ENCODE data around the gene PPP2CA.
"Not testable (repeated sequence)": the region's sequence is repeated elsewhere in the genome, so short reads cannot be mapped to it uniquely, and the experiment has no call there.

PPP2CA gene

DNA sequence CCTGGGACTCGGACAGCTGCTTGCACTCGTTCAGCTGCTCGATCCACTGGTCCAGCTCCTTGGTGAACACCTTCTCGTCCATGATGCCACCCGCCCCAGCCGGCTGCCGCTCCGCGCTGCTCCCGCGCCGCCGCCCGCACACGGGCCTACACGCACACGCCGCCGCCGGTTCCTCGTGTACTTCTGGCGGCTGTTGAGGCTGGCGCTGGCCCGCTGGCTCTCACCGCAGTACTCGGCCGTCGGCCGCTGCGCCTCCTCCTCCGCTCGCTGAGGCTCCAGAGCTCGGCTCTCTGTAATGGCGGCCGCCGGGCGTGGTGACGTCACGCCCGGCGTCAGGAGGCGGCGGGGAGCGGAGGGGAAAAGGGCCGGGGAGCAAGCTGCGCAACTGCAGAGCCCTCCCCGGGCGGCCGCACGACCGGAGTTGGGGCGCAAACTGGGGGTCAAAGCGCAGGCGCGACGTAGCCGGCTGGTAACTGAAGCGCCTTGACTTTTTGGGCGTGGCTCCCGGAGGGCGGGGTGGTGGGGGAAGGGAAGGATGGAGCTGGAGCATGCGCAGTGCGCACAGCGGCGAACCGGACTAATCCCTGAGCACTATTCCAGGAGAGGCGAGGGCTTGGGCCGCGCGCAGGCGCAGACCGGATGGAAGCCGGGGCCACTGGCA, at the start of gene PPP2CA:
TSS of gene PPP2CA (minus strand) at position 294 of the 661 bp plus-strand sequence. CDS start at position 82, 212 bp downstream.
- peak; percentile 88 for DNase-seq

DNA sequence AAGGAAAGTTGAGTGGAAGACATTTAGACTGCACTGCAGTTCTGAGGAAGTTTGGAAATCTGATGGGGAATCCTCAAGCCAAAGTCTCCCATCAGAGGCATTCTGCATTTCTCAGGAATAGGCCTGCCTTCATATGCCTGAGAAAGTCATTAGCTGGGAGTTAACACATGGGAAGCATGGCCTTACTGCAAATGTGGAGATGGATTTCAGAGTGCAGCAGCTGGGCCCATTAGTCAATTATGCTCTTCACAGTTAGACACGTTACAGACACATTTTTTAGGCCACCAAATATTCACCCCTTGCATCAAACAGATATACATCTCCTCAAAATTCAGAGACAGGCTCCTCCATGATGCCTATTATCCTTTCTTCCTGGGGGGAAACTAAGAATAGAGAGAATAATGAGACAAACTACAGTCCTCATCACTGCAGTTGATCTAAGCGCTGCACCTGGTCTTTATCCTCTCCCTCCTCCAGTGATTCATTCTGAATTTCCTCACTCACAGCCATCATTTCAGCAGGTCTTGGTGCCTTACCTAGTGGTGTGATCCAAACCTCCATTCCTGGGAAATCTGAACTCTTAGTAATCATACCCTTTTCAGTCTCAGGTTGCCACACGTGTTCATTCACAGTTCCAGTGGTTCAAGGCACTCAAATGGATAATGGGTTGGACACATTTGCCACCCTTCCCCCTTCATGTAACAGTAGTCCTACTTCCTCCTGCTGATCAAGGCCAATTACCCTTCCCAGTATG, 47.9 kb upstream of the PPP2CA start:
- DNase-seq = no peak

DNA sequence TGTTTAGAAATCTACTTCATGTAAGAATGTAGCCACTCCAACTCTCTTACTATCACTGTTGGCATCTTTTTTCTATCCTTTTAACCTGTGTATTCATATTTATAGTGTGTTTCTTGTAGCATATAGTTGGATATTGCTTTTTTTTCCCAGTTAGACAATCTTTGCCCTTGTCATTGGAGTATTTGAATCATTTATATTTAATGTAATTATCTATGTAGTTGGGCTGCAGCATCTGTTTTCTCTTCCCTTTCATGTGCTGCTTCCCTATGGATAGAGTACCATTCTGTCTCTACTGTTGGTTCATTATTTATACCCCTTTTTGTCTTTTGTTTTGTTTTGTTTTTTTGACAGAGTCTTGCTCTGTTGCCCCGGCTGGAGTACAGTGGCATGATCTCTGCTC, 45.2 kb upstream of the PPP2CA start:
- no peak for DNase-seq

DNA sequence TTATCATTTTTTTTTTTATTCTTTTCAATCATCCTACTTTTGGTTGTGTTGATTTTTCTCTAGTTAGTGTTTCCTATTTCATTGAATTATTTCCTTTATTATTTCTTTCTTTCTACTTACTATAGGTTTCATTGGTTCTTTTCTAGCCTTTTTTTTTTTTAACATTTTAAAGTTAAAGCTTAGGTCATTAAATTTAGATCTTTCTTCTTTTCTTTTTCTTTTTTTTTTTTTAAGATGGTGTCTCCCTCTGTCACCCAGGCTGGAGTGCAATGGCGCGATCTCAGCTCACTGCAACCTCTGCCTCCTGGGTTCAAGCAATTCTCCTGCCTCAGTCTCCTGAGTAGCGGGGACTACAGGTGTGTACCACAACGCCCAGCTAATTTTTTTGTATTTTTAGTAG, 43.0 kb upstream of the PPP2CA start:
- DNase-seq = no peak

DNA sequence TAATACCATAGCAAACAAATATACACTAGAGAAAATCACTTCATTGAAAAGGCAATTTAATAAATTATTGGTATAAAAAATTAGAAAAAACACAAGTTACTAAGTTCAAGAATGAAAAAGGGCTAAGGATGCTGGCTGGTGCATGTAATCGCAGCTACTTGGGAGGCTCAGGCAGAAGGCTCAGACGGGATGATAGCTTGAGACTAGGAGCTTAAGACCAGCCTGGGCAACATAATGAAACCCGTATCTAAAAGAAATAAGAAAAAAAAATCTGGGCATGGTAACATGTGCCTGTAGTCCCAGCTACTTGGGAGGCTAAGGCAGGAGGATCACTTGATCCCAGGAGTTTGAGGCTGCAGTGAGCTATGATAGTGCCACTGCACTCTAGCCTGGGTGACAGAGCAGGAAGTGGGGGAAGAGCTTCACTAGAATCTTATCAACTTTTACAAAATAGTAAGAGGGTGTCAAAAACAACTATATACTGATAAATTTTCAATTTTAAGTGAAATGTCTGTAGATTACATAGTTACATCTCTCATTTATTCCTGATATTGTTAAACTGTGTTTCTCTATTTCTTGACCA, 42.2 kb upstream of the PPP2CA start:
- DNase-seq = no peak

DNA sequence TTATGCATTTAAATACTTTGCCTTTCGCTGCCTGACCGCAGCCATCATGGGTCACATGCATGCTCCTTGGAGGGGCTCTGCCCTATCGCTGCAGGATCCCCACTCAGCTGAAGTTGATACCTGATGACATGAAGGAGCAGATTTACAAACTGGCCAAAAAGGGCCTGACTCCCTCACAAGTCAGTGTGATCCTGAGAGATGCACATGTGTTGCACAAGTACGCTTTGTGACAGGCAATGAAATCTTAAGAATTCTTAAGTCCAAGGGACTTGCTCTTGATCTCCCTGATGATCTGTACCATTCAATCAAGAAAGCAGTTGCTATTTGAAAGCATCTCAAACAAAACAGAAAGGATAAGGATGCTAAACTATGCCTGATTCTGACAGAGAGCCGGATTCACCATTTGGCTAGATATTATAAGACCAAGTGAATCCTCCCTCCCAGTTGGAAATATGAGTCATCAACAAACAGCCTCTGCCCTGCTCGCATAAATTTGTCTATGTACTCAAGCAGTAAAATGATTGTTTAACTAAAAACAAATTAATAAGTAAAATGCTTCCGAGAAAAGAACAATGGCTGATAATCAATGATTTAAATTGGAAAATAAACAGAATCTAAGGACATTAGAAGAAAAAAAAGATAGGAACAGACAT, 41.6 kb upstream of the PPP2CA start:
- DNase-seq = no peak

DNA sequence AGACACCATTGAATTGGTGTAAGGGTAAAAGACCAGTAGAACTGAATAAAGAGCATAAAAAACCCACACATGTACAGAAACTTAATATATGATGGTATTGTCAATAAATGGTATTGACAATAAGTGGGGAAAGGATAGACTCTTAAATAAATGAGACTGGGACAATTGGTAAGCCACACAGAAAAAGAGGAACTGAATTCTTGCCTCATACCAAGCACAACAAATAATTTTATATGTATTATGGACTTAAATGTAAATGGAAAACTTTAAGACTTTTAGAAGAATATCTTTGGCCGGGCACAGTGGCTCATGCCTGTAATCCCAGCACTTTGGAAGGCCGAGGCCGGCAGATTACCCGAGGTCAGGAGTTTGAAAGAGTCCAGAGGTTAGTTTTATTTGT, 37.9 kb upstream of the PPP2CA start:
- DNase-seq = no peak

DNA sequence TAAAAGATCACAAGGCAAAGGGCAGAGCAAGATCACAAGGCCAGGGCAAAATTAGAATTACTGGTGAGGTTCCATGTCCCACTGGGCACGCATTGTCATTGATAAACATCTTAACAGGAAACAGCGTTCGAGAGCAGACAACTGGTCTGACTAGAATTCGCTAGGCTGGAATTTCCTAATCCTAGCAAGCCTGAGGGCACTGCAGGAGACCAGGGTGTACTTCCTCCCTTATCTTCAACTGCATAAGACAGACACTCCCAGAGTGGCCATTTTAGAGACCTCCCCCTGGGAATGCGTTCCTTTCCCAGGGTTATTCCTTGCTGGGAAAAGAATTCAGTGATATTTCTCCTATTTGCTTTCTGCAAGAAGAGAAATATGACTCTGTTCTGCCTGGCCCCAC, 36.8 kb upstream of the PPP2CA start:
- DNase-seq = not testable (repeated sequence)

DNA sequence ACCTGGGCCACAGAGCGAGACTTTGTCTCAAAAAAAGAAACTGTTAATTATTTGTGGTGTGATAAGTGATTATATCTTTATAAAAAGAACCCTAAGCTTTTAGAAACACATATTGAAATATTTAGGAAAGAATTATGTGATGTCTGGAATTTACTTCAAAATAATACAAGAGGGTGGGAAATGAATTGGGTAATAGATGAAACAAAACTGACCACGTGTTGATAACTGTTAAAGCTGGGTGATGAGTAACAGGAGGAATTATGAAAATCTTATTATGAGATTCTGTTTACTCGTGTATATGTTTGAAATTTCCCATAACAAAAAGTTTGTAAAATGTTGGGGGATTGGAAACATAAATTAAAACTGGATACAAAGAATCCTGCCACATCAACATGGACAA, 33.0 kb upstream of the PPP2CA start:
- DNase-seq = no peak

DNA sequence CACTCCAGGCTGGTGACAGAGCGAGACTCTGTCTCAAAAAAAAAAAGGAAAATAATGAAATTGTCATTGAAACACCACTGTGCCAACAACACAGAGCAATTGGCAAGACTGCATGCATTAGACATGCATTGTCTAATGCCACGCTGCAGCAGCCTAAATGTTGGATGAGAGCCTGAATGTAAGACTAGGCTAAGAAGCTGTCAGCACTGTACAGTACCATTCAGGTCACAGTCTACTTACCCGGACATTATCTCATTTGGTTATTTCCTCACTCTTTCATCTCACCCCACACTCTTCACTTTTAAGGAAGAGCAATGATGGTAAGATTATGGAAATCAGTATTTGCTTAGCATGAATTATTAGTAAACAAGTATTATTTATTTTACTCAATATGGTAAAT, 31.3 kb upstream of the PPP2CA start:
- no peak for DNase-seq

DNA sequence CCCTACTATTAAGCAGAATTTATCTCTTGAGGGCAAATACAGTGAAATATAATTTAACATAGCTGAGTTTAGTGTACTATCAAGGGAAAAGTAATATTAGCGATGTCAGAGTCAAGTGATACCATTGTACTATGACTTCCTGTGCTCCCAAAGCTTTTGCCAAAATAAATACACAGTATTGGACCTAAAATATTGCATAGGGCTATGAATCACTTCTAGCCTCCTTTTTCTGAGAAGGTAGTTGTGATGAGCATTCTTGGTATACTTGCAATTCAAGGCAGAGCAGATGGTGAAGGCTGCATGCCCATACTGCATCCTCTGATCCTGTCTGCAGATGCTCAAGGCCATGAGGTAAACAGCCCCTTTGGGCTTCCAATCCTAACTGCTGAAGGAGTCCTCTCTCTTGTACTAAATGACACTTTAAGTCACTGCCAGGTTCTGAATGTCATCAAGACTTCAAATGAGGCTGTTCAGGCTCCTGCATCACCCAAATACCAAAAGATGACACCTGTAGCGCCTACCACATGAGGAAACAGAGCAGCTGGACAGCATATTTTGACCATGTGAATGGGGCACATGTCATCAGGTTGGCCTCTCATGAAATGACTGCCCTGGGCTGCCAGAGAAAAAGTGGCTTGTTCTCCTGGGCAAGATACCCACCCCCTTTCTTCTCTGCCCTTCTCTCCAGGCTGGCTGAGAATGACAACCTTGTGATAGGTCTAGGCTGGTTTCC, 29.7 kb upstream of the PPP2CA start:
- no peak for DNase-seq

DNA sequence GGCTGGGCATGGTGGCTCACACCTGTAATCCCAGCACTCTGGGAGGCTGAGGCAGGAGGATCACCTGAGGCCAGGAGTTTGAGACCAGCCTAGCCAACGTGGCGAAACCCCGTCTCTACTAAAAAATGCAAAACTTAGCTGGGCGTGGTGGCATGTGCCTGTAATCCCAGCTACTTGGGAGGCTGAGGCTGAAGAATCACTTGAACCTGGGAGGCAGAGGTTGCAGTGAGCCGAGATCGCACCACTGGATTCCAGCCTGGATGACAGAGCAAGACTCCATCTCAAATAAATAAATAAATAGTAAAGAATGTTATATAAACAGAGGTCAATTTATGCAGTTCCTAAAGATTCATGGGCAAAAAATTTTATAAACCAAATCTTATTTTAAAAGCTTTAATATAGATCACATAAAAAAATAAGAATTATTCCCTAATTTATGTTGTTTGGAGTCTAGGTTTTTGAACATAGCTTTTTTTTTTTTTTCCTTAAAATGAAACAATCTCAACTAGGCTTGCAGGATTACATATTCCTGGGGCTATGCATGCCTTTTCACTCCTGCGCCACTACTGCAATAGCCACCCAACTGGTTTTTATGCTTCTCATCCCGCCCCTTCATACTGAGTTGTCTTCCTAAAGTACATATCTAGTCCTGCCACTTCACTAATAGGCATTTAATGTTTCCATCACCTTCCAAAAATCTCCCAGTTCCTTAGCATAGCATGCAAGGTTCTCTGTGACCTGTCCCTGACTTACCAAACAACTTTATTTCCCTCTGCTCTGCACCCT, 27.7 kb upstream of the PPP2CA start:
- not testable (repeated sequence) for DNase-seq

DNA sequence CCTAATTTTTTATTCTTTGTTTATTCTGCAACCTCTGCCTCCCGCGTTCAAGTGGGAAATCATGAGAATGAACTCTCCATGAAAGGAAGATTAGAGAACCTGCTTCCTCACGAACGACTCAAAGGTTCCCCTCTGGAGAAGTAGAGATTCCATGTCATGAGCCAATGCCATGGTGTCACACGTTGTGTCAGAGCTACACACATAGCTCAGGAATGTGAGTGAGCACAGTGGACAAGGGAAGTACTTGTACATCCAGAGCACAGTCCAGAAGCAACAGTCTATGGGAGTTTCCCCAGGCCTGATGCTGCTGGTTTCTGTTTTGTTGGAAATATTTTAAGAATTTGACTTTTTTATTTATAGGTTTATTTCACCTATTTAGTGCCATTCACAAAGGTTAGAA, 26.8 kb upstream of the PPP2CA start:
- DNase-seq = no peak

DNA sequence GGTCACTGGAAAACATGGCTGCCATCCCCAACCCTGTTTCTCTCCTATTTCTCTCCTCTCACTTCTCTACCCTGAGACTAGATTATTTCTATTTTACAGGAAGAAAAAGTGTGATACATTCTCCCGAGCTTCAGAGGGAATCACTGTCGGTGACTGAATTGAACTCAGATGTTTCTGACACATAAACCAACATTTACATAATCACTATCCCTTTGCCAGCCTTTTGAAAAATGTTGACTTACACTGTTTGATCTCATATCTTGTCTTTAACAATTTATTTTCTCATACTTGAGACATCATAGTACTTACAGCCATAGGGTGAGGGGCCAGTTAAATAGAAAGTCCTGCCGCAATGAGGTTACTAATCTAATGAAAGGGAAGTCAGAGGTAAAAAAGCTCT, 25.1 kb upstream of the PPP2CA start:
- no peak for DNase-seq

DNA sequence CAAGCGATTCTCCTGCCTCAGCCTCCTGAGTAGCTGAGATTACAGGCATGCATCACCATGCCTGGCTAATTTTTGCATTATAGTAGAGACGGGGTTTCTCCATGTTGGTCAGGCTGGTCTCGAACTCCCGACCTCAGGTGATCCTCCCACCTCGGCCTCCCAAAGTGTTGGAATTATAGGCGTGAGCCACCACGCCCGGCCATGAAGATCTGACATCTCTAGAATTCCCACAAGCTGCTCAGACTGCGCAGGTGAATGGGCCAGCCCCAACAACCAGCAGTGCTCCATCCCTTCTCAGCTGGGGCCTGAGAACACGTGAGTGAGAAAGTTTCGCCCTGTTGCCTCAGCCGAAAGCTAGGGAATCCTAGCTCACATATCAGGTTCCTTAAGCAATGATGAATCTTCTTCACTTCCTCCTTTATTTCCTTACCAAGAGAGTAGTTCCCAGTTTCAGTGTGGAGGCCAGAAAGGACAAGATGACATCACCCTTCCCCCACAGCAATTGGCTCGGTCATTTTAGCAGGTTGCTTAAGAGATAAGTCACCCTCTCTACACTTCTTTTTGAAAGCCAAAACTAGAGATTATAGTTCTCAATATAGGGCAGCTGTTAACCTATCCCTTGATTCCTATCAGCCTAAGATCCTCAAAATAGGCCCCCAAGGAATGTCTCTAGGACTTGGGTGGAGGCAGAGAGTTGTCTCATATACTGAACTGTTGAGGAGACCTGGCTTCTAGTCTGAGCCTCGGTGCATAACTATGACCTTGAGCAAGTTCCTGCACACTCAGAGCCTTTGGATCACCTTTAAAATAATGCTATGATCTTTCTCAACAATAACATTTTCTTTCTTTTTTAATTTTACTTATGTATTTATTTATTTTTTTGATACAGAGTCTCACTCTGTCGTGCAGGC, 23.9 kb upstream of the PPP2CA start:
- no peak for DNase-seq

DNA sequence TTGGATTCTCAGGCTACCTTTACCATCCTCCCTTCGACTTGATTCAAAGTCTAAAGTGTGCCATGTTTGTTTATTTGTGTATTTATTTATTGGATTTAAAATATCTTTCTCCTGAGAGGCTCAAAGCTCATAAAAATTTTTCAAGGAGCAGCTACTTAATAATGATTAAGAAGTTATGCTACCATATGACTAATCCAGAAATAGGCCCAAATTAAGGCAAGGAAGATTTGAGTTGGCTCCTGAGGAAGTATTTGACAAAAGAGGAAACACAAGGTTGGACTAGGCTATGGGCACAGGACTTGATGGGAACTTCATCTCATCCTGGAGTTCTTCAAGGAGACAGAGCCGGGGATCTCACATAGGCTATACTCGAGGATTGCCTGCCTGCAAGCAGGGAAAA, 22.4 kb upstream of the PPP2CA start:
- DNase-seq = no peak

DNA sequence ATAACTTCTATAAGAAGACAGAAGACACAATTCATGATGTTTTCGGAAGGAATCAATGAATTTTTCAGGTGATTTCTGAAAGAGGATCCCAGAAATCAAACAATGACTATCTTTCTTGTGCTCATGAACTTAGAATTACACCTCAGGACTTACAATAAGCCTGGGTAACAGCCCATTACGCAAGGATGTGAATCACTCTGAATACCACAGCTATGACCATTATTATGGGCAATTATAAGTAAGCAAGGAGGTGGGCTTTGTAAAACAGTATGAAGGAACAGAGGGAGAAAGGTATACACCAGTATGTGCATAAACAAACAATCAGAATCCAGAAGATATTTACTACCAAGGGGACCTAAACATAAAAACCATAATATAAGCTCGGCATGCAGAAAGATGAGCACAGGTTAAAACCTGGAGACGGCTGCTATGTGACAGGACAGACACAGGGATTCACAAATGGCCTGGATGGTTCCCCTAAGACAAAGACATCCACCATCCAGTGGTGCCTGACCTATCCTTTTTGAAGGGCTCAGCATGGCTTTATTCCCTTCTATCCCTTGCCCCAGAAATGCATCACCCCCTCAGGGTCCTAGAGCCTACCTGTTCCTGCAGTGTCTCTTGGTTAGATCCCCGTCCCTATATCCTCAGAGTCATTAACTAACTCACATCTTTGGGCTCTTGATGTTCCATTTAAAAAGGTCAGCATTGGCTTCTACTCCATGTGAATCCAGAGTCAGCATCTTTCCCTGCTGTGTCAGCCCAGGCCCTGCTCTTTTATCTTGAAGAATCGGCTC, 21.8 kb upstream of the PPP2CA start:
- DNase-seq = no peak

DNA sequence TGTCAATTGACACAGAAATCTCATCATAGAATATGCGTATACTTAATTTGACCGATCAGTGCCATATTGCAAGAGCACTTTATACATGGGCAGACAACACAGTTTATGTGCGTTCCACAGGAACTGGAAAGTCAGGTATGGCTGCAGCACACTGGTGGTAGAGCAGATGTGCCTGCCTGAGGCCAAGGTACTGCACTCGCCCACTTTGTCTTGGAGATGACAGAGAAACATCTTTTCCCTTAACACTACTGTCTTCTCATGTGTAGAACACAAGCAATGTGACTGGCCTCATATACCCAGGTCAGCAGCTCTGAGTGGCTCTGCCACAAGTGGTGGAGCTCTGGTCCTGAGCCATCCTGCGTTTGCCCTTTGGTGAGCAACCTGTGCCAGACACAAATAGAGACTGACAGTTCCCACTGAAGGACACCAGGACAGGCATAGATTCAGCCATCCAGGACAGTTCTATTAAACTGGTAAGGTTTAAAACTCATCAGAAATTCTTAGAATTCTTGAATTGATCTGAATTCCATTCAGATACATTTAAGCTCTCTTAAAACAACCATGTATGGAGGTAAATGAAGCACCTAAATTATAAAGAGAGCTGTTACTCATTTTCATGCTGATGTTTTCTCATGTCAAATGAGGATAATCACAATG, 21.0 kb upstream of the PPP2CA start:
- DNase-seq = no peak

DNA sequence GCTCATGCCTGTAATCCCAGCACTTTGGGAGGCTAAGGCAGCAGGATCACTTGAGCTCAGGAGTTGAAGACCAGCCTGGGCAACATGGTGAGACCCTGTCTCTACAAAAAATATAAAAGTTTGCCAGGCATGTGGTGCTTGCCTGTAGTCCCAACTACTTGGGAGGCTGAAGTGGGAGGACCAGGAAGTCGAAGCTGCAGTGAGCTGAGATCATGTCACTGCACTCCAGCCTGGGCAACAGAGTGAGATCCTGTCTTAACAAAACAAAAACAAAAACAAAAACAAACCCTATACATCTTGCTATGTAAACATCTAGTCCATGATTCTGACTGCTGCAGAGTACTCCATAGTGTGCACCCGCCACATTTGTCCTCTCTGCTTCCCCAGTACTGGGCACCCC, 19.8 kb upstream of the PPP2CA start:
- no peak for DNase-seq

DNA sequence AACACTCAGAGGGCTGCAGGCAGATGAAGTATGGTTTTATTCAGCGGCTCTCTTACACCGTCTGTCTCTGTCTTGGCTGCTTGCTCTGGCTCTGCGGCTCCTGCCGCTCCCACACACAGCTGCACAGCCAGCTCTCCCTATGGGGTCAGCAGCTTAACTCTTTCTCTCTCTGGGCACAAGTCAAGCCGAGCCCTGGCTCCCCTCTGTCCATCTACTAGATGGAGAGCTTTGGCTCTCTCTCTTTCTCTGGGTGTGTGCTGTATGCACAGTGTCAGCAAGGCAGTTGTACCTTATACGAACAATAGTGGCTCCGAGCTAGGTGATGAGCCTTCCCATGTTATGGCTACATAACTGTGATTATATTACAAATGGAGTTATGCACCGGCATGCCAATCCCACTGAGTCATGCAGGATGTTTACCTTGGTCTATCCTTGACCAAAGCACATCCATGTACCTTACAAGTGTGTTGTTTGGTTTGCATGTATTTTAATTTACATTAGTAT, 19.3 kb upstream of the PPP2CA start:
- no peak for DNase-seq

Measured in DMS153 (cell line).